GM12864 (cell line): ENCODE data around the gene ABHD5.

Source experiments
- DNase-seq: peaks from one replicate; pipeline ENCODE4 v3.0.0-alpha.2; 2011; ENCODE audit warnings: low read depth
- H3K4me3 ChIP-seq: 2 replicates; pipeline ENCODE4 v1.5.1; 2011; ENCODE audit warnings: mild to moderate bottlenecking, low read depth, low read length, control low read depth
- CTCF ChIP-seq: IDR thresholded peaks from 2 replicates; pipeline ENCODE4 v1.5.1; 2011; ENCODE audit warnings: low read depth, mild to moderate bottlenecking, moderate library complexity, low read length, control low read depth, inconsistent platforms; ENCODE audit errors: missing control alignments

ABHD5 gene

GRCh38 chr3:43687499-43687811 lies 3.3 kb upstream of the ABHD5 start:
- no peak for DNase-seq
- no peak for TF ChIP-seq CTCF
- no peak overlapping the region for H3K4me3 ChIP-seq

- DNase-seq: no peak
- no peak for TF ChIP-seq CTCF
- no peak overlapping the region for H3K4me3 ChIP-seq
These were observed 2.5 kb upstream of the ABHD5 start for GRCh38 chr3:43688245-43688650.

- no peak overlapping the region for H3K4me3 ChIP-seq
- DNase-seq: no peak
- no peak for TF ChIP-seq CTCF
These were observed 1.6 kb upstream of the ABHD5 start for GRCh38 chr3:43689166-43689565.

- DNase-seq: no peak
- no peak for TF ChIP-seq CTCF
- H3K4me3 ChIP-seq: peak overlapping the region; percentile 88
These were observed 855 bp upstream of the ABHD5 start for GRCh38 chr3:43689766-43690399.

GRCh38 chr3:43691120-43691995 lies 620 bp downstream of the ABHD5 start:
- no peak for DNase-seq
- peak overlapping the region; percentile 88 for H3K4me3 ChIP-seq
- TF ChIP-seq CTCF: no peak

- DNase-seq: no peak
- peak overlapping the region; percentile 88; the same call in 1 of the 2 replicates for H3K4me3 ChIP-seq
- TF ChIP-seq CTCF: no peak
These were observed 1.5 kb downstream of the ABHD5 start for GRCh38 chr3:43692085-43692855.
